NCI-H1048 (cell line): Measurements from ENCODE around the gene NTRK2.

Experiments
- DNase-seq: peaks from one replicate; lab custom pipeline; 2025; lab: John Stamatoyannopoulos, UW

The NTRK2 gene

DNA sequence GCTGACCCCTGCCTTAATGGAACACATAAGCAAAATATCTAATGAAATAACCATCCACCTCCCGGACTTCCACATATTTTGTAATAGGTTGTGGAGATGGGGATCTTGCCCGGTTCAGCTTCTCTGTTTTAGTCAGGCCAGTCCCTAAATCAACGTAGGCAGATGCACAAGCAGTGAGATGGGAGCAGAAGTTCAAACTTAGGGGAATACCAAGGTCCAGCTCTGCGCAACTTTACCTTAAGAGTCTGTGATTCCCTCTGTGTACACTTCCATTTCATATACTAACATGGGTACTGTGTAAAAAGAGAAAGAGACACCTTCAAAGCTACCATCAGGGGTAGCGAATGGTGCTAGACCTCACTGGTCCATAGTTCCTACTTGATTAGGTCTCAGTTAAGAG lies 110.9 kb downstream of the NTRK2 start:
- DNase-seq: no peak

DNA sequence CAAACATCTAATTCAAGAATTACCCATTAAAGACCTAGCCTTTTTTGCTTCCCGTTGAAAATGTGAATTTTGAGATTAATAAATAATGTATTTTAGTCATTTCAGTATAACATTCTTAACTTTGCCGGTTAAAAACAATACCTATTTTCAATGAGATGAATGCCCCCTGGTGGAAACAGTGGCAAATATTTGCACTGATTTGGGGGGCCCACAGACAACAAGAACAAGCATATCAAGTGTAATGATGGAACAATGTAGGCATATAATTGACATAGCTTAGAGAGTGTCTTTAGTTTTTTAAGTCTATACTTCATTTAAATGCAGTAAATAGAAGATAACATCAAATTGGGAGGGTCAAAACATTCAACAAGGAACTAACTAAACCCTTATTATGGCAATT lies 111.9 kb downstream of the NTRK2 start:
- DNase-seq: no peak

DNA sequence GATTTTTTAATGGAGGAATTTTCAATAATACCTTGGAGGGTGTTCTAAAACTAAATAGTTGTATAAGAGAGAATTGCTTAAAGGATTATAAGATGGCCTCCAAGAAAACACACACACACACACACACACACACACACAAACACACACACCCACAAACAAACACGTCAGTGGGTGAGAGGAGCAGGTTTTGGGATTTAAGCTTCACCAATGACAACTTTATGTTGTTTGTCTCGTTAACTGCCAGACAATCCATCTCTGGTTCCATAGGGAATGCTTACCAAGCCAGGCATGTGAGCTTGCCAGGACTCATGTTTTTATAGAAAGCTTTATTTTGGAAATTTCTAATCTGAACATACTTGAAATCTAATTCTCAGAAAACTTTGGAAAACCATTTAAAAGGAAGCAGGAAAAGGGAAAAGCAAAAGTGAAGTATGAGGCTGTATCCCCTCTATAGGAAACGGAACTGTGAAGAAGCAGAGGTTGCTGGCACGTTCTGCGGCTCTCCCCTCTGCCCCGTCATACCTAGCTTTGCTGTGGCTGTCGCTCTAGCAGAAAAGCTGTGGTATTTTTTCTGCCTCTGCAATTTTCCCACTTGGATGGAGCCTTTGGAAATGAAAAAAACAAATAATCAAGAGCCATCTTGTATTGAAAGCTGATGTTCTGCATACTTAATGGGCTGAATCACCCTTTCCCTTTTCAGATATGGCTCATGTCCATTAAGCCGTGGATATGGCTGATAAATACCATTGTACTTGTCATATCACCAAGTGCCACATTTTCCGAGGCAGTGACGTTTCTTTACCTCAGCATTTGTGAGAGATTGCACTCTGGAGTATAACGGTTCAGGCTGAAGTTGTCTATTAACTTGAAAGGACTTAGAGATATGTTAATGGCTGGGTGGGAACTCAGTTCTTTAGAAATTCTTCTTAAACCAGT lies 112.7 kb downstream of the NTRK2 start:
- DNase-seq: no peak

DNA sequence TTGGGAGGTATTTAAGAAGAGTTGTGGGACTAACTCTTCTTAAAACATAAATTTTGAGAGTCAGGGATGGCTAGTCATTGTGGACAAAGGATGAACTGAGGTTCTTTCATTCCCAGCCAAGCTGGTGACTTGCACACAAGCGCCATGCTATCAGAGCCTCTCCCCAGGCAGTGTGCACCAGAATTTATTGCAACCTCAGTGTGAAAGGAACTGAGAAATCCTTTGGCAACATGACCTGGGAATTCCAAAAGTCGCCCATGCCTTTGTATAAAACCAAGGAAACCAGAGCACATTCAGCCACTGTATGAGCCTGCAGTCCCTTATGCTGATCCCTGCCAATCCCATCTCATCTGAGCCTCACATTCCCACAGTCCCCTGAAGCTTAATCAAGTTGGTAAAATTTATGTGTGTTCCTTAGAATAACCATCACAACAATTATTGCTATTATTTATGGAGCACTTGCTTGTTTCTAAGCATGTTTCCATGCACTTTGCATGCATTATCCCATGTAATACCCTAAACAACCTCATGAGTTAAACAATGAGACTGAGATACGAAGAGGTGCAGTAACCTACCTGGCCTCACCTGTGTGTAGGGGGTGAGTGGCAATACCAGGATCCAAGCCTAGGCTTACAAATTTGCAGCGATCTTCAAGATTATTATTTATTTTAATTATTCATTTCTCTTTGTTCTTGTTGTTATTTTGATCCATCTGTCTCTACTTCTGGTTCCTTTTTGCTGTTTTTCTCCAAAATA lies 116.4 kb downstream of the NTRK2 start:
- no peak for DNase-seq

DNA sequence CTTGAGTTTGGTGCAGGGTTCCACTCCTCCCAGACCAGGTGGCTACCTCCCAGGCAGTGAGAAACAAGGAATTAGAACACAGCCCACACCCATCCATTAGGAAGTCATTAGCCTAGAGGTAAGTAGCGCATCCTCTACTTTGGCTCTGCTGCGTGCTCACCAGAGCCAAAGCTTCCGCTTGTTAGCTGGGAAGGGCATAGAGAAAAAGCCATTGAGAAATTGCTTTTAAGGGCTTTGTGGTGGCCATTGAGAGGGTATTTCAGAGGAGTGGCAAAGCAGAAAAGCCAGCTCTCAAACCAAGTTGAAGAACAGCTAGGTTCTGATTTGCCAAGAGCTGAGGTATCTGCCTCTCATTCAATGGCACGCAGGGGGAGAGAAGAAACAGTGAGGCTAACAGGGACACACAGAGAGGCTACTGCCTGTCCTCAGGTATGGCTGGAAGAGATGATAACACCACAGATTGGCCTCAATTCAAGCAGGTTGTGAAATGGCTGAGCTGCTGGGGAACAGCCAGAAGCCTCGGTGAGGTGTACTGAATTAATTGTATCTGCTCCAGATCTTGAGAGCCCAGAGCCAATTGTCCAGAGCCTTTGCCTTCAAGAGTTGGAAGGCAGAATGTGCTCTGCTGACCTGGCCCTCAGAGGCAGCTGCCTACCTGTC lies 119.4 kb downstream of the NTRK2 start:
- DNase-seq: no peak

DNA sequence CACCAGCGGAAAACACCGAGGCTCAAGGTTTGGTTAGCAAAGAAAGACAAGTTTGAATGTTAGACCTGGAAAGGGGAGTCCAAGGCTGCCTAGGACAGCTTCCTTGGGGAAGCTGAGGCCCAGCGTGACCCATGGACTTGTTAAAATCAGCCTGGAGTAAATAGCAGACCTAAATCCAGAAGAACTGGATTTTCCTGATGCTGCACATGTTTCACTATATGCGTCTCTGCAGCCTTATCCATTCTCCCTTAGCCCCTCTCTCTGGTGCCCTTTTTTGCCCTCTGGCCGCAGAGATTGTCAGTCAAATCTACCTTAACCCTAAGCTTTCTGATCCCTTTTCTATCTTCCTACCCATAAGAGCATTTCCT lies 119.9 kb downstream of the NTRK2 start:
- no peak for DNase-seq

DNA sequence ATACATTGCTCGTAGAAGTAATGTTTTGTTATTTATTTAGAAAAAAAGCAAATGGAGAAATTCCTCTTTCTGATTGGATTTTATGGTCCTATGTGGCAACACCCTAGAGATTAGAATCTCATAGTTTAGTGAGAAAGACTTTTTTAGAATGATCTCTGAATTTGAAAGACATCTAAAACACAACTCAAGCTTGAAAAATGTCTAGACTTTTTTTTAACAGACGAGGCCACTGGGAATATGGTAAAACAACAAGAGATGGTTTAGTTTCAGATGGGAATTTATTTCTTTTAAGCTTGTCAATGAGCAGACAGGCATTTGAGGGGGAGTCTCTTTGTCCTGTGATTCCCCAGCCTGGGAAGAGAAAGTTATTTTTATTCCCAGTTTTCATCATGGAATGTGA lies 122.1 kb downstream of the NTRK2 start:
- no peak for DNase-seq

DNA sequence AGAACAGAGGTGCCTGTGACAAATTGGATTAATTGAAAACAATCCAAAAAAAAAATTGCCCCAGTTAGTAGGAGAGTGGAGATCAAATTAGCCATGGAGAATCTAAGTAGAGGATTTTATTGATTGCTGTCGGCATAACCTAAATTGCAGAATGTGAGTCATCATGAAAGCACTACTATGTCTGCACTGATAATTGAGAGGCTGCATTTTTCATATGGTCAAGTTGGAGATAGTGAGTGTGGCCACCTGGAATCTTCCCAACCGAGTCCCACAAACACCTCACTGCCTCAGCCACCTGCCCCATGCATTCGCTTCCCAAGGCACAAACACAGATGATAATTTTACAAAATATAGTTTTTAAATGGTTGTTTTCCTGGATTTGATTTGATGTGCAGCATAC lies 123.7 kb downstream of the NTRK2 start:
- DNase-seq: no peak

DNA sequence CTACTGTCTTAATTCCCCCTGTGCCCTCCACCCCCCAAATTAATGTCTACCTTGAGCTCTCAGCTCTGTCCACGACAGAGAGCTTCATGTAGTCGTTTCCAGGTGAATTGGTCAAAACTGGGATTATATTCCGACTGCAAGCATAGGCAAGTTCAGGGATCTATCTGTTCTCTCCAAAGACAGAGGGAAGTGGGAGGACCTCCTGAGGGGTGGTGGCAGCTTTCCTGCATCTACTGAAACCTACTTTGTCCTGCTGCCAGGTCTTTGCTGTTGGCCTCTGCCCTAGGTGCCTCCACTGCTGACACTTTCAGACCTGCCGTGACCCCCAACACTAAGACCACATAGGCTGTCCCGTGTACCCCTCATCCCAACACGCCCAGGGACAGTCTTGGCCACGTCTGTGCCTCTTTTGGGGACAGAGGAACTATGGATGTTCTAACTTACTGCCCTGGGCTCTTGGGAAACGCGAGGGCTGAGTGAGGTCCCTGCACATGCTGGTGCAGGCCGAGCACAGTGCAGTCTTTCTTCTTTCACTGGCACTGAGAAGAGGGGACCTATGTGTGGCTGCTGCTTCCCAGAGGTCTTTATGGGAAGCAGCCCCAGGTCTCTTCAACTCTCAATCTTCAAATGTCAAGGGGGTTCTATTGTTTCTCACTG lies 125.6 kb downstream of the NTRK2 start:
- no peak for DNase-seq

DNA sequence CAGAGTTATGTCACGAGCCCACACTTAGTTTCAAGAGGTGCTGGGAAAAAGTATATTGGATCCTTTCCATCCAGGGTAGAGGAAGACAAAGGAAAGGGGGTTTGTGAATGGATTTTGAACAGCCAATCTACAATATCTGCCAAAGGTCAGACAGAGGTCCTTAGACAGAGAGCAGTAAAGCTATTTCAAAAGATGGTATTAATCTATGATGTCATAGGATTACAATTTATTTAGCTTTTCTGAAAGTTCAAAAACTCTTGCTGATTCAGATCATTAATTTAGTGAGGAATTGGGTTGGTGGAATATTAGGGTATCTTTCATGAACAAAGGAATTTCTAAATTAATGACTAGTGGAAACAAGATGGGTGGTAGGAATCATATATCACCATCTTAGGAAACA lies 126.9 kb downstream of the NTRK2 start:
- DNase-seq: no peak

DNA sequence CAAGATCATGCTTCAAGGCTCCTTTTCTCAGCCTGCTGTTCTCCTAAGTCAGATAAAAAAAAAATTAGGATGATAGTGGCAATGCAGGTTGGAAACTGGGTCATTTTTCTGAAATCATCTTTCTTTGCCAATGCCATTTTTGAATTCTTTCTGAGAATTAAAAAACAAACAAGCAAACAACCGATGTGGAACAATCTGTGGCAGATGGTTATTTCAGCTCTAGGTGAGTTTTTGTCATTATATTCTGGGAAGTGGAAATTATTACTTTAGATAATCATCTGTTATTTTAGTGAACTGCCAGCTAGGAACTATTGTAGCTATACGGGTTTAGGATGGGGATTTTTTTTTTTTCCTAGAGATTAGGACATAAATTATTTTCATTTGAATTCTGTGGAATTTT lies 129.7 kb downstream of the NTRK2 start:
- DNase-seq: no peak

DNA sequence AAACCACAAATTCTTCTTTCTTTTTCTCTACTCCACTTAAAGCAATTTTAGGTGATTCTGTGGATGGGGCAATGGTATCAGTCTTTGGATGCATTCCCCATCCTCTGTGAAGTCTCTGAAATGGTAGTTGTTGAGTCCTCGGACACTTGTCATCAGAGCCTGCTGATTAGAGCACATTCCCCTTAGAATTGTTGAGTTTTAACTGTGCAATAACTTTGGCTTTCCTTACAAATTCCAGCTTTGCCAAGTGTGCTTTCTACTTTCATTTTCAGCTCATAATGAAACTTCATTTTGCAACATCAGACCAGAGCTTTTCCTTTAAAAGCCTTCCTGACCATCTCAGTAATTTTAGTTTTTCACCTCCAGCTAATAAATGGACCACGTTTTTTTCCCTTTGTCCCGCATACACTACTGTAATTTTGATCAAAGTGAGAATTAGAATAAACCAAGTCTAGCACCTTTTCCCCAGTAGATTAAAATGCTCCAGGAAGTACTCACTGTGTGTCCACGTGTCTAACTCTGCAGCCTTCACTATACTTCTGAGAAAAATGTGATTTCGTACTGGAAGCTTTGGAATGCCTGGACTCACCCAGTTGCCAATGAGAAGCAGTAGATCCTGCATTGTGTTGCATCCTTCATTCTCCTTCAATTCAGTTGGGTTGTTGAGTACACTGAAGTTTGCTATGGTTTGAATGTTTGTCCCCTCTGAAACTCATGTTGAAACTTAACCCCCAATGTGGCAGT lies 135.6 kb downstream of the NTRK2 start:
- no peak for DNase-seq

DNA sequence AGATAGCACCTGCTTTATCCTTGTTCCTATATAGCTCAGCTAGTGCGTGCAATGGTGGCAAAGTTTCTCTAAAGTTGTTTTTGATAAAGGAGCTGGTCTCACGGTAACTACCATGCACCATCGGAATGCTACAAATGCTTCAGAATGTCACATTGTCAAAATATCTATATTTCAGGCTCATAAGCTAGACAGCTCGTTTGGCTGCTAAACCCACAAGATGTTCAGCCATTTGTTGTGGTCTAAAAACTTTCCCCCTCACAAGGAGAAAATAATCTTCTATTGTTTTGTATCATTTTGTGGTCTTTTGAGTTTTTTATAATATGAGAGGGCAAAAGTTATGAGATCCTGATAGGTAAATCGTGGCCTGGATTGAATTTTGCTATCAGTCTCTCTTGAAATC lies 137.9 kb downstream of the NTRK2 start:
- no peak for DNase-seq

DNA sequence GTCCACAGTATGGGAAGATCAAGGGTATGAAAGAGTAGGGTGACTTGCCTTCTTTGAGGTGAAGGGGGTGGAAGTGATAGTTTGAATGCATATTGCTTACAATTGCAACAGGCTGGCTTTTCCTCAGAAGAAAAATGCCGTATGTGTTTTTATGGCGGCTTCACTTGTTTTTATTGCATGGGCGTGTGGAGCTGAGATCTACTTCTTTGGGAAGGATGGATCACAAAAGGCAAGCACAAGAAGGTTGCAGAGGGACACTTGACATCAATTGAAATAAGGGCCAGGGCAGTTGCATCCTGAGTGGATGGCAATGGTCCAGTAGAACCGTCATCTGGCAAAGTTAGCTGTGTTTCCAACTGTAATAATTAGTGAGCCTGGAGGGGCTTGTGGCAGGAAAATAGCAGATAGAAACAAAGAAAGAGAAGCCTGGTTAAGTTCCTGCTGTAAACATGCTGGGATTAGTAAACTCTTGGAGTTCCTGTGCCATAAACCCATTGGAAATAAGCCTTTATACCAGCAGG lies 138.4 kb downstream of the NTRK2 start:
- DNase-seq: no peak

DNA sequence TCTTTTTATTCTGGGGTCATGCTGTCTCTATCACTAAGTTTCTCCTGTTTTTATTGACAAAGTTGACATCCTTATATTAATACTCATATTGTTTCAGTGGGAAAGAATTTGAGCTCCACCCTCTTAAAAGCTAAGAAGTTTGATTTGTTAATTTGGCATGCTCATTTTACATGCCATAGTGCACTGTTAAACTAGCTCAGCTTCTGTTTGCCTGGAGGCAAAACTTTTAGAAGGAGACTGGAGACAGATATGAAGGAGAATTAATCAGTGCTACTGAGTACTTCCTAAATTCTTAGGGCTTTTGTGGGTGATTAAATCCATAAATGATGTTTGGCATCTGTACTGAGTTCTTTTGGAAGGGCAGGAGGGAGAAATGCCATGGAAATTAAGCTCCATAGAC lies 138.9 kb downstream of the NTRK2 start:
- no peak for DNase-seq

DNA sequence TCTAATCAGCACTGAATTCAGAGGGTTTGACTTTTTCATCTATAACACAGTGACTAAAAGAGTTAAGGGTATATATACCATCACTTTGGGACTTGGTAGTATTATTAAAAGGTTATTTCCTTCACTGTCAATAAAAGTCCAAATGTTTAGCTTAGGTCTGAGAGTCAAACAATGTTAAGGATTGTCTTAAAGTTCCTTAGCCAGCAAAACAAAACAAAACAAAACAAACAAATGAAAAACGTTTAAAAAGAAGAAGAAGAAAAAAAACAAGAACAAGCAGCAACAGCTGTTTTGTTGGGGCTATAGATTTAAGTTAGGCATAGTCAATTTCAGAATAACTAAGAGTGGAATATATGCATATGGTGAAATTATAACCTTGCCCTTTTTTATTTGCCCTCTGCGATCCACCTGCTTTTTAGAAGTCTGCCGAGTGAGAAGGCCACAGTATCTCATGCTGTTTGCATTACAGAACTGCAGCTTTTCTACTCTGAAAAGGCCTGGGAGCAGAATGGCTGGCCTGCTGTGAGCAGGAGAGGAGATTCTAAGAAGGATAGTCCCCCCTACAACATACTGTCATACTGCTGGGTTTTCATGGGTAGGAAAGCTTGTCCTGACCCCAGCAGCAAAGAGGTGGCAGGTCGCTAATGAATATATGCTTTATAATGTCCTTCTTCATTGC lies 141.7 kb downstream of the NTRK2 start:
- no peak for DNase-seq

DNA sequence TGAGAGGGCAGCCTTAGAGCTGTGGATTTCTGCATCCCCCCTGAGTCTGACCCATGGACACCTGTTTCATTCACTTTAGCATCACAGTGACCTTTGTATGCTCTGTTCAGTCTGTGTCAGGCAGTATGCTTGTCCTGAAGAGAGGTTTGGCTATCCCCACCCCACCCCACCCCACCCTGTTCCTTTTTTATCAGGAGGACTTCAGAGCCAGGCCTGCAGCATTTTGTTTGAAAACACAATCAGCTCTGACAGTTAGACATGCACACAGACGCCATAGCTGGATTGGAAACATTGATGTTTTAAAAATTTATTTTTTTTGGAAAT lies 142.2 kb downstream of the NTRK2 start:
- no peak for DNase-seq

DNA sequence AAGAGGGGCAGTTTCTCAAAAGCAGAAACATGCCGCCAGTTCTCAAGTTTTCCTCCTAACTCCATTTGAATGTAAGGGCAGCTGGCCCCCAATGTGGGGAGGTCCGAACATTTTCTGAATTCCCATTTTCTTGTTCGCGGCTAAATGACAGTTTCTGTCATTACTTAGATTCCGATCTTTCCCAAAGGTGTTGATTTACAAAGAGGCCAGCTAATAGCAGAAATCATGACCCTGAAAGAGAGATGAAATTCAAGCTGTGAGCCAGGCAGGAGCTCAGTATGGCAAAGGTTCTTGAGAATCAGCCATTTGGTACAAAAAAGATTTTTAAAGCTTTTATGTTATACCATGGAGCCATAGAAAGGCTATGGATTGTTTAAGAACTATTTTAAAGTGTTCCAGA lies 142.8 kb downstream of the NTRK2 start:
- DNase-seq: no peak

DNA sequence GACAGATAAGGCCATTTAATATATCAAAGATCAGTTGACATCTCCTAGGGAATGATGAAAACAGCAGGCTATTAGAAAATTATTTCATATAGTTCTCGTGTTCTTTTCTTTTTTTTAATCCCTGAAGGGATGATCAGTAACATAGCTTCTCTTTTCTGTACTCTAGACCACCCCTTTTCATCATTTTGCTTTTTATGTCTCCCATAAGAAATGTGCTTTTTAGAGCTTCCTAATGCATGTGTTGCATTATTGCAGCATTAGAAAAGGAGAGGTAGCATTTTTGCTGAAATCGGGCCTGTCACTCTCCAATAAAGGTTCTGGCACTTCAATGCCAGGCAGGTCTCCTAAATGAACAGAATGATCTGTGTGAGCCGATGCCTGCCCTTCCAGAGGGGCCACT lies 143.3 kb downstream of the NTRK2 start:
- DNase-seq: no peak

DNA sequence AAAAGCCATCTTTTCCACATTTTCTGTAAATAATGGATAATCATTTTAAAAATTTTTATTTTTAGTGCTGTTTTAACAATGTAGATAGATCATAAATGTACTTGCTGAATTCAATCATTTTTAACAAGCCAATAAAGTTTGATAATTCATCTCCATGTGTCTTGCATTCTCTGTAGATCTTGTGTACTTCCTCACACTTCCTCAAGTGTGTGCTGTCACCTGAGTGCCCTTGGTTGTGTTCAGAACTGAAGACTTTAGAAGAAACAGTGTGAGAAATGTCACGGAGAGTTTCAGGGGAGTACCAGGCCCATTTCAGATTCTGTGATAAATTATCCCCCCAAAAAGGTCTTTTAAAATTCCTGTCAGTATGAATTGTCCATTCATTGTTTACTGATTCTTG lies 146.0 kb downstream of the NTRK2 start:
- DNase-seq: no peak

DNA sequence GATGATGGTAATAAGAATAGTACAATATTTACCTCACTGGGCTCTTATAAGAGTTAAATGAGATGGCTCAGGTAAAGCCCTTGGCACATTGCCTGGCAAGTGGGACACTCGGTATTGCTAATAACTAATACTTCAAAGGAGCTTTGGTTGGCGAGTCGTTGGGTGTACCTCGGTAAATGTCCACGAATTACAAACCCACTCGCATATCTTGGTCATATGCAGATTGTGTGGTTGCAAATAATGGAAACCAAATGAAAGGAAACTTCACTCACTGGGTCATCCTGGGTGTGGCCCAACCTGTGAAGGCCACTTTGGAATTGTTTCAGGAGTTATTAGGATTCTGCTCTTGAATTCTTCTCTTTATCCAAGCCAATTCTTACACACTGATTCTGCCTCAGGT lies 147.5 kb downstream of the NTRK2 start:
- no peak for DNase-seq
